GM12891 (cell line): ENCODE measurements around the gene KDM6A.
A peak's percentile ranks its signal among the peaks of the same experiment; 100 is the strongest.

Source experiments
- DNase-seq: peaks from one replicate; pipeline ENCODE4 v3.0.0; 2011; ENCODE audit warnings: low spot score; ENCODE audit not compliant: insufficient read length
- FAIRE-seq: peaks from 2 replicates; lab custom pipeline; 2011; peaks lifted over from hg19 to GRCh38; lab: Jason Lieb, UNC
- PAX5 ChIP-seq: IDR thresholded peaks from 2 replicates; pipeline ENCODE4 v1.6.1; 2011; ENCODE audit warnings: low read length, moderate library complexity, mild to moderate bottlenecking; ENCODE audit not compliant: insufficient read depth, severe bottlenecking
- POLR2A ChIP-seq: IDR thresholded peaks from 2 replicates; pipeline ENCODE4 v1.6.1; 2011; ENCODE audit warnings: low read depth, low read length, control low read depth
- POLR2AphosphoS5 ChIP-seq: IDR thresholded peaks from 2 replicates; pipeline ENCODE4 v1.6.1; 2011; ENCODE audit warnings: low read depth, low read length, control low read depth
- POU2F2 ChIP-seq: IDR thresholded peaks from 2 replicates; pipeline ENCODE4 v1.6.1; 2011; ENCODE audit warnings: low read depth, mild to moderate bottlenecking, control low read depth, low read length, moderate library complexity
- SPI1 ChIP-seq: IDR thresholded peaks from 2 replicates; pipeline ENCODE4 v1.6.1; 2011; ENCODE audit warnings: low read depth, low read length, control low read depth
- TAF1 ChIP-seq: IDR thresholded peaks from 2 replicates; pipeline ENCODE4 v1.6.1; 2011; ENCODE audit warnings: low read depth, low read length, control low read depth

The KDM6A gene

DNA sequence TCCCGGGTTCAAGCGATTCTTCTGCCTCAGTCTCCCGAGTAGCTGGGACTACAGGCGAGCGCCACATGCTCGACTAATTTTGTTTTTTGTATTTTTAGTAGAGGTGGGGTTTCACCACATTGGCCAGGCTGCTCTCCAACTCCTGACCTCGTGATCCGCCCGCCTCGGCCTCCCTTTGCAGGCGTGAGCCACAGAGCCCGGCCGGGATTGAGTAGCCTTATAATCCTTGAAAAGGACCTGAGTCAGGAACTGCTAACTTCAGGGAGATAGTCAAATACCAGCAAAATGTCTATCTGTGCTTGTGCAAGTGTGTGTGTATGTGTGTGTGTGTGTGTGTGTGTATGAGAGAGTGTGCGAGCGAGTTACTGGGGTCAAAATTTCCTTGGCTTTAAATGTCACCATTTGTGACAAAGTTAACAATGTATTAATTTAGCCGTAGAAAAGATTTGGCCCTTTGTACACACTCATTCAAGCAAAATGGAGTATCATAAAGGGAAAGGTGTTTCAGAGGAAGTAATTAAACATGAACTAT is 1.8 kb upstream of the KDM6A start:
- FAIRE-seq, result no peak
- TF ChIP-seq POU2F2 (no peak), PAX5 (no peak)
- no peak for DNase-seq

DNA sequence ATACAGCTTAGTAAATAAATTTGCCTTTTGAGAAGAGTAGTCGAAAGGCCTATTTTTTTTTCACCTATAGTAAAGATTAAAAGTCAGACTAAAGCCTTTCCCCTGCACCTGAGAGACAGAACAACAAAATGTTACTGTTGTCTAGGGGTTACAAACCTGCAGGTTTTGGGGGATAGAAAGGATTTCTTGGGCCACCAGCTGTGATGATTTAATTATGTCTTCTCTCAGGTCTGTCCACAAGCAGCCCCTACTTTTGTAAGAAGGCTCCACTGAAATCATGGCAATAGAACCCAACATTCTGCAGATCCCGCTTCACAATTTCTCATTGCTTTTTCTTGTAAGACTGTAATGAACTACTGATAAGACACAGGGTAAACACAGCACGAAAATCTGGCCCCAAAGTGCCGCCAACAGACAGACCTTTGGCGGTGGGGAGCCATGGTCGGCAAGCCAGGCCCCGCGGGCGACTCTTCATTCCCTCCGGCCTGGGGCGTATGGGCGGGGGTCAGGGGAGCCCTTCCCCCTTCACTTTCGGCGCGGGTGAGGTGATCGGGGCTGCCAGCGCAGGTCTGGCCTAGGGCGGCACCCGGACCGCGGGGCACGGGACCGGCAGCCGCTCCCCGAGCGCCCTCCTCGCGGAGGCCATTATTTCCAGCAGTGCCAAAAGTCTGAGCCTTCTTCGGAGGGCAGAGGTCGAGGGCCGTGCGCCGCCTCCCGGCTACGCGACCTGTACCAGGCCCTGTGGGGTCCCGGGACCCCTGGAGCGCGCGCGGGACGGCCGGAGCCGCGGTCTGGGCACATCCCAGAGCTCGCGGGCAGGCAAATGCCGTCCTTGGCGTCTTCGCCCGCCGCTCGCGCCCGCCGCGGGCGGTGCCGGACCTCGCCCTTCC is 812 bp upstream of the KDM6A start:
- DNase-seq (no peak), FAIRE-seq (peak; percentile 28)
- peak; percentile 9; the same call in 1 of the 2 replicates for TF ChIP-seq POLR2A
- TF ChIP-seq TAF1, result no peak

DNA sequence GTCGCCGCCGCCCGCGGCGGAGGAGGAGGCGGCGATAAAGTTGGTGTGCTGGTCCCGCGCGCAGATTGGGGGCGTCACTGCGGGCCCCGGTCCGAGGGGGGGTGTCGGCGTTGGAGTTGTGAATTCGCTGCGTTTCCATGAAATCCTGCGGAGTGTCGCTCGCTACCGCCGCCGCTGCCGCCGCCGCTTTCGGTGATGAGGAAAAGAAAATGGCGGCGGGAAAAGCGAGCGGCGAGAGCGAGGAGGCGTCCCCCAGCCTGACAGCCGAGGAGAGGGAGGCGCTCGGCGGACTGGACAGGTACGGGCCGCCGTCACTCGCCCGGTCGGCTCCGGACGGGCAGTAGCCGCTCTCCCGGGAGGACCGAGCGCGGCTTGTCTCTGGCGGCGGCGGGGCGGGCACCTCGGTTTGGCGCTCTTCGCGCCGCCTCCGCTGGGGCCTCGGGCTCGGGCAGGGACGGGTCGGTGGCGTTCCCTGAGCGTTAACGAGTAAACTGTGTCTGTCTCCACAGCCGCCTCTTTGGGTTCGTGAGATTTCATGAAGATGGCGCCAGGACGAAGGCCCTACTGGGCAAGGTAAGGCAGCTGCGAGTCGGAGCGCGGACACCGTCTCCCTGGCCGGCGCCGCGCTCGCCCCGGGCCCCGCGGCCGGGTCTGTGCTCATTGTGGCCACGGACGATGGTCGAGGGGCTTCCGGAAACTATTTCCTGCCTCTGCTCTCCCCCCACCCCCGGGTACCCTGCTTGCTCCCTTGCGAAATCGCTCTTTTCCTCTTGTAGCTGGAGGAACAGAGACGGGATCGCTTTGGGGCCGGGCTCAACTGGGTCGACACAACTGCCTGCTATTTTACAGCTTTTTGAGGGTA is 658 bp downstream of the KDM6A start:
- TF ChIP-seq POLR2AphosphoS5 (no peak), PAX5 (no peak), TAF1 (no peak; the same call in 1 of the 2 replicates), SPI1 (no peak), POLR2A (no peak), POU2F2 (no peak)
- DNase-seq (no peak), FAIRE-seq (peak; percentile 33)

DNA sequence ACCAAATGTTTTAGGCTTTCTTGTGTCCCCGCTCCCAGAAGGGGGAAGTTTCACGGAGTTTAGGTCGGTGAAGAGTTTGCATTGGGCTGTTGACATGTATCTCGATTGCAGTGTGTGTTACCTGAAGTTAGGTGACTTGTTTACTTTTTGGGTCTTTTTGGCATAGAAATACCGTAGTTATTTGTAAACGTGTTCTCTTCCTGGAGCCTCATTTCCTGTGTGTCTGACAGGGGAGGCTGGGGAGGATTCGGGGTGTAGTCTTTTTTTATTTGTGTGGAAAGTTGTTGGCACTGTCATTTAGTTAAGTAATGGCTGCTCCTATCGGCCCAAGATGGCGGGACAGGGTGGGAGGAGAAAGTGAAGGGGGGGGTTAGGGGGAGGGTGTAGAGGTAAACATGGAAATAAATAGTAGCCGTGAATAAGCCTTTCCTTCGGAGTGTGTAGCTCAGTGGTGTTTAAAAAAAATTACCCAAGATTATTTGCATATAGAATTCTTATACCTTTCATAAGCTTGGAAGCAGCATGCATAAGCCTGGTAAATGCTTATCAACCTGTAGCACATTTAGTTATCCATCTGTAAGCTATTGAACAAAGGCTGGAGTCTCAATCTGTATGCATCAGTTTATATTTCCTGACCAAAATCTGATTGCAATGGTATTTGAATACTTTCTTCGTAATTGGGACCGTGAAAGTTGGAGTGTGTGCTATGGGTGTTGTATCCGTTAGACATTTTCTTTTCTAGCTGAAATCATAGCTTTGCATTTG is 1.6 kb downstream of the KDM6A start:
- DNase-seq (no peak), FAIRE-seq (peak; percentile 76)

DNA sequence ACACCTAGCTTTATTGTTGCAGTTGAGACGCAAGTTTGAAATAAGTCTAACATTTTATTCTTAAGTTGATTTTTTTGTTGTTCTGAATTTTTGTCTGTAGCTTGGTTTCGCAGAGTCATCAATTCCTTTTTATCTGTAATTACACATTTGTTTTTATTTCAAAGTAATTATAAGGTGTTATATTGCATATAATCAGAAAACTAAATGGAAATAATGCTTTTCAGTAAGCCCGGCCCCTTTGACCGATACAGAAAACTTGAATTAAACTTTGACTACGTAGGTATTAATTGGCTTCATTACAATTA is 2.1 kb downstream of the KDM6A start:
- FAIRE-seq, result no peak
- TF ChIP-seq PAX5 (no peak), POLR2AphosphoS5 (no peak), TAF1 (no peak), POLR2A (no peak), SPI1 (no peak), POU2F2 (no peak)
- DNase-seq, result no peak

More for the DNA sequence above, 1.6 kb downstream of the KDM6A start:
- no peak for TF ChIP-seq POLR2A

DNA sequence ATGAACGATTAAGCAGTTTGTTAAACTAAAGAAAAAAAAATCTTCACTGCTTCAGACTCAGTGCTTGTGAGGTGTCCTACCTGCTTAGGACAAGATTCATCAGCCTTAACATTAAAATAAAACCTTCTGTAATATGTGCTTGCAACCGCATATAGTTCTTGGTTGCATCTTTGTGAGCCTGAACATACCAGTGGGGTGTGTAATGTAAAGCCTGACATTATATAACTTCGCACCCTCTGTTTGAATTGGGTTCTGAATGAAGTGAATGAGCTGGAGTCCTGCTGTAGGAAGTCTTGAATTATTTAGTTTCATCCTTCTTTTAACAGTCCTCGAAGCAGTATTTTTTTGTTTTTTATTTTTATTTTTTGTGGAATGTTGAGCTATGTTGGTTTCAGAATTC is 3.1 kb downstream of the KDM6A start:
- DNase-seq (no peak), FAIRE-seq (no peak)
- TF ChIP-seq SPI1, result no peak
- TF ChIP-seq POLR2A, result no peak
- TF ChIP-seq TAF1, result no peak
- no peak for TF ChIP-seq POU2F2
- no peak for TF ChIP-seq POLR2AphosphoS5
- no peak for TF ChIP-seq PAX5

DNA sequence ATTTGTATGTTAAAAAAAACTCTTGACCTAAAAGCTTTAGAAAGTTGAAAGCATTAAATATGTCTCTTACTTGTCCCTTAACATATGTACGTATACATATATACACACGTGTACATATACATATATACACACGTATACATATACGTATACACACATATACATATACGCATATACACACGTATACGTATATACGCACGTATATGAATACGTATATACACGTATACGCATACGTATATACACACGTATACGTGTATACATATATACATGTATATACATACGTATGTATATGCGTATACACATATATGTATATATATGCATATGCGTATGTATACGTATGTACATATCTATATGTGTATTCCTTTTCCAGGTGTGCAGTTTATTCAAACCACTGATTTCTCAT is 3.8 kb downstream of the KDM6A start:
- DNase-seq (no peak), FAIRE-seq (peak; percentile 72)
- TF ChIP-seq PAX5, result no peak
- no peak for TF ChIP-seq POU2F2
- no peak for TF ChIP-seq POLR2AphosphoS5

DNA sequence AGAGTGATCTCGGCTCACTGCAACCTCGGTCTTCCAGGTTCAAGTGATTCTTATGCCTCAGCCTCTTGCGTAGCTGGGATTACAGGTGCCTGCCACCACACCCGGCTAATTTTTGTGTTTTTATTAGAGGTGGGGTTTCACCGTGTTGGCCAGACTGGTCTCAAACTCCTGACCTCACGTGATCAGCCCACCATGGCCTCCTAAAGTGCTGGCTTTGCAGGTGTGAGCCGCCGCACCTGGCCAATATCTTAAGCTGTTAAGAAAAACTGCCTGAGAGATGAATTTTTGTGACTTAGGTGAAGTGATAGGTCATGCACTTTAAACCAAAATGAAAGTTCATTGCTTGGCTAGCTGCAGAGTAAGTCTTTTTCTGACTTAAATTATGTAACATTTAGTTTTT is 5.8 kb downstream of the KDM6A start:
- DNase-seq, result no peak
- FAIRE-seq, result peak; percentile 28
- TF ChIP-seq POLR2A, result no peak
- TF ChIP-seq TAF1, result no peak
- TF ChIP-seq PAX5, result no peak
- TF ChIP-seq POLR2AphosphoS5, result no peak
- no peak for TF ChIP-seq POU2F2
- no peak for TF ChIP-seq SPI1

DNA sequence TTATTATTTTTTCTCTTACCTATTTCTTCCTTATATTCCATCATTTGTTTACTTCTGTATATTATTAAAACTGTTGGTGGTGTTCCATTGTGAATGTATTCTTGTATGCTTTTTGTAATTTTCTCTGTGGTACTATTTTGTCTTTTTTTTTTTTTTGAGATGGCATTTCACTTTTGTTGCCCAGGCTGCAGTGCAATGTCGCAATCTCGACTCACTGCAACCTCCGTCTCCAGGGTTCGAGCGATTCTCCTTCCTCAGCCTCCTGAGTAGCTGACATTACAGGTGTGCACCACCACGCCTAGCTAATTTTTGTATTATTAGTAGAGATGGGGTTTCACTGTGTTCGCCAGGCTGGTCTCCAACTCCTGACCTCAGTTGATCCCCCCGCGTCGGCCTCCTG is 8.6 kb downstream of the KDM6A start:
- no peak for FAIRE-seq
- TF ChIP-seq SPI1, result no peak
- TF ChIP-seq POLR2AphosphoS5, result no peak
- no peak for TF ChIP-seq PAX5
- TF ChIP-seq POU2F2, result no peak
- TF ChIP-seq POLR2A, result no peak
- no peak for TF ChIP-seq TAF1
- DNase-seq, result no peak

DNA sequence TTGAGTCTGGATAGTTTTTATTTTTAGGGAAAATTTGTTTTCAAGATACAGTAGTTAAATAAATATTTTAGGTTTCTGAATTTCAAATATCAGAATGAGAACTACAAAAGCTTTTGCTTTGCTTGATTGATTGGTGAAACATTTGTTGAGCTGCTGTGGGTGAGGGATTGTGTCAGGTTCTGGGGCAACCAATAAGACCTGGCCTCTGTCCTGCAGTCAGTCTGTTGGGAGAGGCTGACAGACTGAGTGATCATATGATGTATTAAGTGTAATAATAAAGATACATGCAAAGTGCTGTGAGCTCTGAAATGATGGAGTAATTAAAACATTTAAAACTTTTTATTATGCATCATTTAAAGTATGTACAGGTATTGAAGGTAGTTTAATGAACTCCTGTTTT is 9.6 kb downstream of the KDM6A start:
- TF ChIP-seq PAX5 (no peak), POLR2AphosphoS5 (no peak), SPI1 (no peak)
- no peak for DNase-seq

More for the DNA sequence above, 9.6 kb downstream of the KDM6A start:
- FAIRE-seq, result no peak
